ENCODE results near the gene TNNI3K.

TNNI3K gene

DNA sequence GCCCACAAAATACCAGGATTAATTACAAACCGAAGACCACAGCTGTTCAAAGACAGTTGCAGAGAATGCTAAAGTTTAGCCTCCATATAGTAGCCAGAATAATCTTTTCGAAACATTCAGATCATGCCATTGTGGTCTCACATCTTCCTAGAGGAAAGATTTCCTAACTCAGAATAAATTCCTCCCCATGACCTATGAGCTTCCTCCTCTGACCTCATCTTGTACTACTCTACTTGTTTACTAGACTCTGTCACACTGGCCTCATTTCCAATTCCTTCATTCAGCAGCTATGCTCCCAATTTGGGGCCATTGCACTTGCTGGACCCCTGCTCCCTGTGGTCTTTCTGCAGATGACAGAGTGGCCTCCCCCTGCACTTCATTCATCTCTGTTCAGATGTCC, 349.0 kb downstream of the TNNI3K start:
- TF ChIP-seq GABPA (IDR thresholded peaks at IDR 0.05; ENCODE audit: low read depth) (no peak), POLR2AphosphoS5 (IDR thresholded peaks at IDR 0.05; ENCODE audit: low read depth) (no peak), SPI1 (IDR thresholded peaks at IDR 0.05; ENCODE audit: borderline replicate concordance, low read depth) (no peak)
- TF ChIP-seq, protein P1, sequence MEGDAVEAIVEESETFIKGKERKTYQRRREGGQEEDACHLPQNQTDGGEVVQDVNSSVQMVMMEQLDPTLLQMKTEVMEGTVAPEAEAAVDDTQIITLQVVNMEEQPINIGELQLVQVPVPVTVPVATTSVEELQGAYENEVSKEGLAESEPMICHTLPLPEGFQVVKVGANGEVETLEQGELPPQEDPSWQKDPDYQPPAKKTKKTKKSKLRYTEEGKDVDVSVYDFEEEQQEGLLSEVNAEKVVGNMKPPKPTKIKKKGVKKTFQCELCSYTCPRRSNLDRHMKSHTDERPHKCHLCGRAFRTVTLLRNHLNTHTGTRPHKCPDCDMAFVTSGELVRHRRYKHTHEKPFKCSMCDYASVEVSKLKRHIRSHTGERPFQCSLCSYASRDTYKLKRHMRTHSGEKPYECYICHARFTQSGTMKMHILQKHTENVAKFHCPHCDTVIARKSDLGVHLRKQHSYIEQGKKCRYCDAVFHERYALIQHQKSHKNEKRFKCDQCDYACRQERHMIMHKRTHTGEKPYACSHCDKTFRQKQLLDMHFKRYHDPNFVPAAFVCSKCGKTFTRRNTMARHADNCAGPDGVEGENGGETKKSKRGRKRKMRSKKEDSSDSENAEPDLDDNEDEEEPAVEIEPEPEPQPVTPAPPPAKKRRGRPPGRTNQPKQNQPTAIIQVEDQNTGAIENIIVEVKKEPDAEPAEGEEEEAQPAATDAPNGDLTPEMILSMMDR (IDR thresholded peaks at IDR 0.05; ENCODE audit: insufficient read depth, low read length), result no peak
- TF ChIP-seq, protein P2, sequence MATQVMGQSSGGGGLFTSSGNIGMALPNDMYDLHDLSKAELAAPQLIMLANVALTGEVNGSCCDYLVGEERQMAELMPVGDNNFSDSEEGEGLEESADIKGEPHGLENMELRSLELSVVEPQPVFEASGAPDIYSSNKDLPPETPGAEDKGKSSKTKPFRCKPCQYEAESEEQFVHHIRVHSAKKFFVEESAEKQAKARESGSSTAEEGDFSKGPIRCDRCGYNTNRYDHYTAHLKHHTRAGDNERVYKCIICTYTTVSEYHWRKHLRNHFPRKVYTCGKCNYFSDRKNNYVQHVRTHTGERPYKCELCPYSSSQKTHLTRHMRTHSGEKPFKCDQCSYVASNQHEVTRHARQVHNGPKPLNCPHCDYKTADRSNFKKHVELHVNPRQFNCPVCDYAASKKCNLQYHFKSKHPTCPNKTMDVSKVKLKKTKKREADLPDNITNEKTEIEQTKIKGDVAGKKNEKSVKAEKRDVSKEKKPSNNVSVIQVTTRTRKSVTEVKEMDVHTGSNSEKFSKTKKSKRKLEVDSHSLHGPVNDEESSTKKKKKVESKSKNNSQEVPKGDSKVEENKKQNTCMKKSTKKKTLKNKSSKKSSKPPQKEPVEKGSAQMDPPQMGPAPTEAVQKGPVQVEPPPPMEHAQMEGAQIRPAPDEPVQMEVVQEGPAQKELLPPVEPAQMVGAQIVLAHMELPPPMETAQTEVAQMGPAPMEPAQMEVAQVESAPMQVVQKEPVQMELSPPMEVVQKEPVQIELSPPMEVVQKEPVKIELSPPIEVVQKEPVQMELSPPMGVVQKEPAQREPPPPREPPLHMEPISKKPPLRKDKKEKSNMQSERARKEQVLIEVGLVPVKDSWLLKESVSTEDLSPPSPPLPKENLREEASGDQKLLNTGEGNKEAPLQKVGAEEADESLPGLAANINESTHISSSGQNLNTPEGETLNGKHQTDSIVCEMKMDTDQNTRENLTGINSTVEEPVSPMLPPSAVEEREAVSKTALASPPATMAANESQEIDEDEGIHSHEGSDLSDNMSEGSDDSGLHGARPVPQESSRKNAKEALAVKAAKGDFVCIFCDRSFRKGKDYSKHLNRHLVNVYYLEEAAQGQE (IDR thresholded peaks at IDR 0.05; ENCODE audit: insufficient replicate concordance, low read depth), result no peak
- no peak for DNase-seq (ENCODE audit: low read depth in 1 of 2, low spot score in 1 of 2)
- no peak overlapping the region for H3K4me3 ChIP-seq (replicated peaks; ENCODE audit: insufficient read depth, low read length)
- no peak overlapping the region for H3K27ac ChIP-seq (replicated peaks)
- no peaks in the 10 kb centered on the region for H3K27me3 ChIP-seq (ENCODE audit: insufficient read depth, poor library complexity, severe bottlenecking)

GRCh38 chr1:74586253-74586897, 351.2 kb downstream of the TNNI3K start:
- TF ChIP-seq GABPA (IDR thresholded peaks at IDR 0.05; ENCODE audit: low read depth) (no peak), SPI1 (IDR thresholded peaks at IDR 0.05; ENCODE audit: borderline replicate concordance, low read depth) (no peak), POLR2AphosphoS5 (IDR thresholded peaks at IDR 0.05; ENCODE audit: low read depth) (no peak)
- TF ChIP-seq, protein P2 (IDR thresholded peaks at IDR 0.05; ENCODE audit: insufficient replicate concordance, low read depth), result no peak
- TF ChIP-seq, protein P1 (IDR thresholded peaks at IDR 0.05; ENCODE audit: insufficient read depth, low read length), result no peak
- no peak for DNase-seq (ENCODE audit: low read depth in 1 of 2, low spot score in 1 of 2)
- Histone ChIP-seq H3K27me3 (ENCODE audit: insufficient read depth, poor library complexity, severe bottlenecking) (no peaks in the 10 kb centered on the region), H3K4me3 (replicated peaks; ENCODE audit: insufficient read depth, low read length) (peak overlapping the region; percentile 21), H3K27ac (replicated peaks) (no peak overlapping the region)

- no peak for DNase-seq (ENCODE audit: low read depth in 1 of 2, low spot score in 1 of 2)
- Histone ChIP-seq H3K27ac (replicated peaks) (no peak overlapping the region), H3K4me3 (replicated peaks; ENCODE audit: insufficient read depth, low read length) (no peak overlapping the region), H3K27me3 (ENCODE audit: insufficient read depth, poor library complexity, severe bottlenecking) (no peaks in the 10 kb centered on the region)
- no peak for TF ChIP-seq GABPA (IDR thresholded peaks at IDR 0.05; ENCODE audit: low read depth)
These were observed 352.7 kb downstream of the TNNI3K start for GRCh38 chr1:74587888-74588287.

- no peak for DNase-seq (ENCODE audit: low read depth in 1 of 2, low spot score in 1 of 2)
- no peak for TF ChIP-seq GABPA (IDR thresholded peaks at IDR 0.05; ENCODE audit: low read depth)
- TF ChIP-seq SPI1 (IDR thresholded peaks at IDR 0.05; ENCODE audit: borderline replicate concordance, low read depth), result no peak
- TF ChIP-seq, protein P1 (IDR thresholded peaks at IDR 0.05; ENCODE audit: insufficient read depth, low read length), result no peak
- no peak for TF ChIP-seq POLR2AphosphoS5 (IDR thresholded peaks at IDR 0.05; ENCODE audit: low read depth)
- no peaks in the 10 kb centered on the region for H3K27me3 ChIP-seq (ENCODE audit: insufficient read depth, poor library complexity, severe bottlenecking)
- no peak overlapping the region for H3K4me3 ChIP-seq (replicated peaks; ENCODE audit: insufficient read depth, low read length)
- H3K27ac ChIP-seq (replicated peaks), result no peak overlapping the region
These were observed 355.1 kb downstream of the TNNI3K start for GRCh38 chr1:74590288-74590687.

Data from HL-60 (cell line).